ENCODE data around the gene TAF13.
"Not testable (repeated sequence)": the region's sequence is repeated elsewhere in the genome, so short reads cannot be mapped to it uniquely, and the experiment has no call there.

The TAF13 gene

GRCh38 chr1:109091839-109092193 is 16.0 kb upstream of the TAF13 start:
- no peak for DNase-seq (ENCODE audit: extremely low read depth in 1 of 2, low read depth in 1 of 2)

- no peak for DNase-seq (ENCODE audit: extremely low read depth in 1 of 2, low read depth in 1 of 2)
Measured at GRCh38 chr1:109091078-109091838, 15.5 kb upstream of the TAF13 start.

GRCh38 chr1:109090196-109091077 is 14.6 kb upstream of the TAF13 start, which contains the start of gene TMEM167B:
Gene TMEM167B, plus strand, starts transcription at chr1:109090764. Its CDS starts 109 bp downstream, at chr1:109090873.
- peak; percentile 66 to 71 for DNase-seq (ENCODE audit: extremely low read depth in 1 of 2, low read depth in 1 of 2)

- no peak for DNase-seq (ENCODE audit: extremely low read depth in 1 of 2, low read depth in 1 of 2)
Measured at GRCh38 chr1:109089242-109090015, 13.6 kb upstream of the TAF13 start.

GRCh38 chr1:109084563-109085517 is 9.0 kb upstream of the TAF13 start:
- DNase-seq (ENCODE audit: extremely low read depth in 1 of 2, low read depth in 1 of 2), result no peak

- no peak for DNase-seq (ENCODE audit: extremely low read depth in 1 of 2, low read depth in 1 of 2)
Measured at GRCh38 chr1:109083923-109084322, 8.1 kb upstream of the TAF13 start.

DNA sequence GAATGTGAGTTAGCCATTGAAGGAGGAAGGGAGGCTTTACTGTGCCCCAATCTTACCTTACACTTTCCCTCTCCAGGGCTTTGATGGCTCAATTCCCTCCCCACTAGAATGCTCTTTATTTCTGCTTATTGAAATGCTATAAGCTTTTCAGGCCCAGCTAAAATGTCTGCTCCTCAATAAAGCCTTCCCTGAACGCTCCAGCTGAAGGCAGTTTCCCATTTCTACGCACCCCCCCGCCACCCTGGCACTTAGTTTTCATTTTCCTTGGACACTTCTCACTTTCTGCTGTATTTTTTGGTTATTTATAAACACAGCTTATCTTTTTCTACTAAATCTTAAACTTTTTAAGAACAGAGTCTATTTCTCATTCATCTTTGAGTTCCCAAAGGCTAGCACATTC is 7.7 kb upstream of the TAF13 start:
- no peak for DNase-seq (ENCODE audit: extremely low read depth in 1 of 2, low read depth in 1 of 2)

DNA sequence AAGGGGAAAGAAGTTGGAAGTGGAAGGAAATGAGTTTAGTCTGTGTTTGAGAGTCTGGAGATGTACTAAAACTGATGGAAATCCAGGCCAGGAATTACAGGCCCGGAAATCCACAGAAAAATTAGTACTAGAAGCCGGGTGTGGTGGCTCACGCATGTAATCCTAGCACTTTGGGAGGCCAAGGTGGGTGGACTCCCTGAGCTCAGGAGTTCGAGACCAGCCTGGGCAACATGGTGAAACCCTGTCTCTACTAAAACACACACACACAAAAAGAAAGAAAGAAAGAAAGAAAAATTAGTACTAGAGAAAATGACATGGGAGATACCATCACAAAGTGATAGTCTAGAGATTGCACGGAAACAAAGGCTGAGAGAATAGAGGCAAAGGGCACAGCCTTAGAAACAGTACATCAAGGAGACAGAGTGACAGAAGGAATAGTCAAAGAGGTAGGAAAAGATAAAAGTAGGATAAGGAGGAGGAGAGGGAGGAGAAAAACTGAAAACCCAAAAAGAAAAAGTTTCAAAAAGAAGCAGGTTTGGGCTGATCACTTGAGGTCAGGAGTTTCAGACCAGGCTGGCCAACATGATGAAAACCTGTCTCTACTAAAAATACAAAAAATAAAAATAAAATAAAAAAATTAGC is 4.8 kb upstream of the TAF13 start:
- DNase-seq (ENCODE audit: extremely low read depth in 1 of 2, low read depth in 1 of 2), result no peak

DNA sequence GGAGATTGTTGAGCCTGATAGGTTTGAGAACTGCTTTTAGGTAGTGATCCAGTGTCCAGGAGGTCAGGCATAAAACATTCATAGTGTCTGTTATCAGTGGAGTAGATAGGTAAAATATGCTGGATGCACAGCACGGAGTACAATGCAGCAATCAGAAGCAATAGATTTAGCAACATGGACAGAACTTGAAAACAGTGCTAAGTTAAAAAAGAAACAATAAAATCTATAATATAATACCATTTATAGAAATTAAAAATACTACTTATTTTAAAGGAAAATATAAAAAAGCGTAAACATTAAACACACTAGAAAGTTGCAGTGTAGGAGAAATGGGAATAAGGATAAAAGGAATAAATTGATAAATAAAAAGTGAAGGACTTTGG is 3.4 kb upstream of the TAF13 start:
- no peak for DNase-seq (ENCODE audit: extremely low read depth in 1 of 2, low read depth in 1 of 2)

- DNase-seq (ENCODE audit: extremely low read depth in 1 of 2, low read depth in 1 of 2), result no peak
Measured at GRCh38 chr1:109078317-109078716, 2.5 kb upstream of the TAF13 start.

DNA sequence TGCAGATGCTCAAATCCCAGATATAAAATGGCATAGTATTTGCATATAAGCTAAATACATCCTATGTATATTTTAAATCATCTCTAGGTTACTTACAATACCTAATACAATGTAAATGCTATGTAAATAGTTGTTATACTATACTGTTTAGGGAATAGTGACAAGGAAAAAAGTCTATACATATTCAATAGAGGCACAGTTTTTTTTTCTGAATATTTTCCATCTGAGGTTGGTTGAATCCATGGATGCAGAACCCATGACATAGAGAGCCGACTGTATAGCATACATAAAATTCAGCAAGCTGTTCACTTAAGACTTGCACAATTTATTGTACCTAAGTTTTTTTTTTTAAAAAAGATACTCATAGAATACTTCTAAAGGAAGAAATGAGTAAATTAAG is 6.5 kb downstream of the TAF13 start:
- DNase-seq (ENCODE audit: extremely low read depth in 1 of 2, low read depth in 1 of 2), result no peak

- no peak for DNase-seq (ENCODE audit: extremely low read depth in 1 of 2, low read depth in 1 of 2)
Measured at GRCh38 chr1:109067883-109068282, 7.9 kb downstream of the TAF13 start.

DNA sequence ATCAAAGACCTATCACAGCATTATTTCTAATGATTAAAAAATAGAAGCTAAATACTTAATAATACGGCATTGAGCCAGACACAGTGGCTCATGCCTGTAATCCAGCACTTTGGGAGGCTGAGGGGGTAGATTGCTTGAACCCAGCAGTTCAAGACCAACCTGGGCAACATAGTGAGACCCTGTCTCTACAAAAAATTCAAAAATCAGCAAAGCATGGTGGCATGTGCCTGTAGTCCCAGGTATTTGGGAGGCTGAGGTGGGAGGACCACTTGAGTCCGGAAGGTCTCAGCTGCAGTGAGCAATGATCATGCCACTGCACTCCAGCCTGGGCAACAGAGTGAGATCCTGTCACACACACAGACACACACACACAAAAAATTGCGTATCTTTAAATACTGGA is 10.7 kb downstream of the TAF13 start:
- DNase-seq (ENCODE audit: extremely low read depth in 1 of 2, low read depth in 1 of 2), result no peak

DNA sequence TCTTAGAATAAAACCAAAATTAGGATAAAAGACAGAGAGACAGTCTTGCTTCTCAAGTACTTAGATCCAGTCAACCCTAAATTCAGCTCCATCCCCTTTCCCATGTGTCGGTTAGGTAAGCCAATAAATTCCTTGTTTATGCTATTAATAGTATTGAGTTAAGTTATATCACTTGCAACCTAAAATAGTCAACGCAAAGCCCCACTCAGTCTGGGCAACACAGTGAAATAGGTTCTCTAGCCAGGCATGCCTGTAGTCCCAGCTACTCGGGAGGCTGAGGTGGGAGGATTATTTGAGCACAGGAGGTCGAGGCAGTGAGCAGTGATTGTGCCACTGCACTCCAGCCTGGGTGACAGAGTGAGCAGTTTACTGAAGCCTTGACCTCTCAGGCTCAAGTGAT is 14.6 kb downstream of the TAF13 start:
- no peak for DNase-seq (ENCODE audit: extremely low read depth in 1 of 2, low read depth in 1 of 2)

- DNase-seq (ENCODE audit: extremely low read depth in 1 of 2, low read depth in 1 of 2), result no peak
Measured at GRCh38 chr1:109060707-109061106, 15.1 kb downstream of the TAF13 start.

- no peak for DNase-seq (ENCODE audit: extremely low read depth in 1 of 2, low read depth in 1 of 2)
Measured at GRCh38 chr1:109059026-109059425, 16.8 kb downstream of the TAF13 start.

DNA sequence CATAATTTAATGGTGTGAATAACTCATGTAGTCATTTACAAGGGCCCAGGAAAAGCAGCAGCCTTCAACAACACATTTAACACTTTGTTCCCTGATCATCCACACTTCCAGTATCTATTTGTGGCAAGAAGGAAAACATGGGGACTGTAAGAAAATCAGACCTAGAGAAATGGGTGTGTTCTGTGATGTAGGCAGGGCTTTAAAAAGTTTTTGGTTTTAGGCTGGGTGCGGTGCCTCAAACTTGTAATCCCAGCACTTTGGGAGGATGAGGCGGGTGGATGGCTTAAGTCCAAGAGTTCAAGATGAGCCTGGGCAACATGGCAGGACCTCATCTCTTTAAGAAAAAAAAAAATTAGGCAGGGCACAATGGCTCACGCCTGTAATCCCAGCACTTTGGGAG is 19.7 kb downstream of the TAF13 start:
- no peak for DNase-seq (ENCODE audit: extremely low read depth in 1 of 2, low read depth in 1 of 2)

- DNase-seq (ENCODE audit: extremely low read depth in 1 of 2, low read depth in 1 of 2), result not testable (repeated sequence)
Measured at GRCh38 chr1:109052145-109052544, 23.7 kb downstream of the TAF13 start.

DNA sequence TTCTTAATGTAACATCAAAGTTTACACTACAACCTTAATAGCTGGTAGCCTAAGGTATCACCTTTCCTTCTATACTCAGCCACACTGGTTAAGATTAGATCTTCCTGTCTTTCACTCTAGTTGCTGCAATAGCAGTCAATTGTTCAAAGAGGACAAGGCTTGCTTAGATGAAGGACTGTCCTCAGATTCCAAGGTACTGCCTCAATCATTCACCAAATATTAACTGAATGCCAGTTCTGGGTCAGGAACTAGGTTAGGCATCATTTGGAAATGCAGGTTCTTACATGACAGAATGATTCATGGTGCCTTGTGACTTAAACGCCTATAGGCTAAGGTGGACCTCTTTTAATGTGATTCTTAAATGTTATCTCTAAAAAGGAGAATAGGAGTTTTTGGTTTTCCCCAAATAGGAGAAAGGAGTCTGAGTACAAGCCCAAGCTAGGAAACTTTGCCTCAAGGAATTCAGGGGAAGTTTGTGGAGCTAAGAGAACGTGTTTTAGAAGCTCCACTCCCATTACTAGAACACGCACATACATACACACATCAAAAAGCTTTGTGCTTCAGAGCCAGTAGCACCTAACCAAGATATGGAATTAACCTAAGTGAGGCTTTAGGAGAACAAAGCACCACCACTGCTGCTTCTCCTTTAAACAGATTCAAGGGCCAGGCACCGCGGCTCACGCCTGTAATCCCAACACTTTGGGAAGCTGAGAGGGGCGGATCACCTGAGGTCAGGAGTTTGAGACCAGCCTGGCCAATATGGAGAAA is 25.4 kb downstream of the TAF13 start:
- DNase-seq (ENCODE audit: extremely low read depth in 1 of 2, low read depth in 1 of 2), result no peak
